Neural cell (in vitro differentiated cells): ENCODE results near the gene DBF4B. TPM values are rescaled to one million over a fixed set of nuclear protein-coding genes. Genes with fewer than 3 reads are reported as not detected.

Experiments
- H2AFZ ChIP-seq: fragments of 200-600, 300-800 bp; sonication (generic), shearing (Covaris generic); 2 replicates; pipeline ENCODE4 v1.6.0; 2014; ENCODE audit warnings: low read depth, mild to moderate bottlenecking, antibody characterized with exemption, low read length, moderate library complexity
- H3F3A ChIP-seq: fragments of 200-600 bp; shearing (Covaris generic); 2 replicates; pipeline ENCODE4 v1.6.1; 2016; ENCODE audit warnings: mild to moderate bottlenecking, moderate library complexity, mixed read lengths, antibody characterized with exemption, low read length; ENCODE audit not compliant: insufficient read depth, poor library complexity, severe bottlenecking
- H3K27ac ChIP-seq: fragments of 200-600, 300-800 bp; sonication (generic), shearing (Covaris generic); 2 replicates; pipeline ENCODE4 v1.5.1; 2014; ENCODE audit warnings: mild to moderate bottlenecking, low read length, moderate library complexity
- H3K27me3 ChIP-seq: fragments of 300-800, 200-600 bp; sonication (generic), shearing (Covaris generic); 2 replicates; pipeline ENCODE4 v1.6.0; 2014; ENCODE audit warnings: mild to moderate bottlenecking, low read depth, low read length, moderate library complexity; ENCODE audit not compliant: insufficient read depth
- H3K36me3 ChIP-seq: fragments of 300-800, 200-600 bp; sonication (generic), shearing (Covaris generic); 2 replicates; pipeline ENCODE4 v1.5.1; 2014; ENCODE audit warnings: mild to moderate bottlenecking, antibody characterized with exemption, low read length, moderate library complexity; ENCODE audit not compliant: insufficient read depth
- H3K4me2 ChIP-seq: fragments of 300-800, 200-600 bp; sonication (generic), shearing (Covaris generic); 2 replicates; pipeline ENCODE4 v1.6.0; 2014; ENCODE audit warnings: mild to moderate bottlenecking, low read length
- H3K4me3 ChIP-seq: fragments of 300-800, 200-600 bp; sonication (generic), shearing (Covaris generic); 2 replicates; pipeline ENCODE4 v1.5.1; 2014; ENCODE audit warnings: mild to moderate bottlenecking, low read length, moderate library complexity
- H3K79me2 ChIP-seq: fragments of 200-600 bp; shearing (Covaris generic); replicated peaks from 2 replicates; pipeline ENCODE4 v1.6.0; 2014; ENCODE audit warnings: mild to moderate bottlenecking, low read length, moderate library complexity; ENCODE audit not compliant: insufficient read depth
- H3K9ac ChIP-seq: fragments of 300-800, 200-600 bp; sonication (generic), shearing (Covaris generic); 2 replicates; pipeline ENCODE4 v1.6.1; 2016; ENCODE audit warnings: mild to moderate bottlenecking, low read length, mixed read lengths
- H3K9me2 ChIP-seq: fragments of 200-600 bp; shearing (Covaris generic); 2 replicates; pipeline ENCODE4 v1.6.1; 2016; ENCODE audit warnings: mild to moderate bottlenecking, low read length, mixed read lengths; ENCODE audit not compliant: insufficient read depth
- H3K9me3 ChIP-seq: fragments of 200-600, 300-800 bp; sonication (generic), shearing (Covaris generic); 2 replicates; pipeline ENCODE4 v1.6.1; 2016; ENCODE audit warnings: mild to moderate bottlenecking, mixed run types, low read length, moderate library complexity, mixed read lengths
- H4K20me1 ChIP-seq: fragments of 200-600 bp; shearing (Covaris generic); 2 replicates; pipeline ENCODE4 v1.6.1; 2016; ENCODE audit warnings: mild to moderate bottlenecking, mixed run types; ENCODE audit not compliant: insufficient read depth
- CTCF ChIP-seq: fragments of 450-650 bp; IDR thresholded peaks from 2 replicates; pipeline ENCODE4 v1.5.1; 2014; ENCODE audit warnings: antibody characterized with exemption, mild to moderate bottlenecking, moderate library complexity; ENCODE audit not compliant: poor library complexity, severe bottlenecking
- EP300 ChIP-seq: fragments of 450-650 bp; conservative IDR thresholded peaks from 2 replicates; pipeline ENCODE4 v1.6.1; 2014; ENCODE audit warnings: antibody characterized with exemption, mild to moderate bottlenecking, moderate library complexity; ENCODE audit not compliant: poor library complexity, severe bottlenecking
- EZH2 ChIP-seq: fragments of 200-600, 300-800 bp; shearing (Covaris generic), sonication (generic); IDR thresholded peaks from 2 replicates; pipeline ENCODE4 v1.6.1; 2014; ENCODE audit warnings: antibody characterized with exemption, low read length, borderline replicate concordance, mild to moderate bottlenecking; ENCODE audit not compliant: insufficient read depth, poor library complexity, severe bottlenecking
- MXI1 ChIP-seq: fragments of 450-650 bp; conservative IDR thresholded peaks from 2 replicates; pipeline ENCODE4 v1.6.1; 2014; ENCODE audit warnings: antibody characterized with exemption, mild to moderate bottlenecking; ENCODE audit not compliant: poor library complexity, severe bottlenecking
- POLR2AphosphoS5 ChIP-seq: IDR thresholded peaks from 2 replicates; pipeline ENCODE4 v1.6.1; 2012
- RAD21 ChIP-seq: fragments of 450-650 bp; conservative IDR thresholded peaks from 2 replicates; pipeline ENCODE4 v1.6.1; 2014; ENCODE audit warnings: antibody characterized with exemption, mild to moderate bottlenecking, moderate library complexity
- REST ChIP-seq: IDR thresholded peaks from 2 replicates; pipeline ENCODE4 v1.6.1; 2012; ENCODE audit warnings: borderline replicate concordance
- SMC3 ChIP-seq: fragments of 450-650 bp; conservative IDR thresholded peaks from 2 replicates; pipeline ENCODE4 v1.6.1; 2014; ENCODE audit warnings: antibody characterized with exemption, mild to moderate bottlenecking, moderate library complexity; ENCODE audit not compliant: poor library complexity
- TAF1 ChIP-seq: IDR thresholded peaks from 2 replicates; pipeline ENCODE4 v1.6.1; 2012; ENCODE audit warnings: low read depth
- polyA plus RNA-seq: library from polyadenylated mRNA; depleted of rRNA; stranded (reverse); fragments of >200 nt; gene quantifications from 2 replicates; pipeline ENCODE4 v1.2.3, GENCODE V29; 2014

DBF4B gene
- polyA plus RNA-seq, 1 donor from 2014 or later: 10.7 TPM

GRCh38 chr17:44749076-44749979 is 40.9 kb downstream of the DBF4B start:
- Histone ChIP-seq H3K36me3 (no peaks in the 10 kb centered on the region), H2AFZ (no peak overlapping the region), H3K9me2 (no peaks in the 10 kb centered on the region), H3K9ac (no peak overlapping the region), H3K9me3 (no peaks in the 10 kb centered on the region), H3K27ac (no peak overlapping the region), H3K4me2 (no peak overlapping the region), H3K27me3 (no peaks in the 10 kb centered on the region), H3F3A (no peaks in the 10 kb centered on the region), H3K4me3 (no peak overlapping the region), H3K79me2 (no peaks in the 10 kb centered on the region), H4K20me1 (no peaks in the 10 kb centered on the region)
- no peak for TF ChIP-seq EP300
- TF ChIP-seq MXI1: no peak
- no peak for TF ChIP-seq EZH2
- TF ChIP-seq SMC3: no peak
- TF ChIP-seq CTCF: no peak
- TF ChIP-seq TAF1: no peak
- no peak for TF ChIP-seq RAD21
- no peak for TF ChIP-seq POLR2AphosphoS5
- TF ChIP-seq REST: no peak

- H3K27ac ChIP-seq: no peak overlapping the region
- H3K36me3 ChIP-seq: no peaks in the 10 kb centered on the region
- H3K4me2 ChIP-seq: no peak overlapping the region
- H3K9me3 ChIP-seq: no peaks in the 10 kb centered on the region
- no peaks in the 10 kb centered on the region for H3F3A ChIP-seq
- H3K4me3 ChIP-seq: no peak overlapping the region
- H3K9ac ChIP-seq: no peak overlapping the region
- H2AFZ ChIP-seq: no peak overlapping the region
- TF ChIP-seq POLR2AphosphoS5: no peak
- TF ChIP-seq EZH2: no peak
- no peak for TF ChIP-seq REST
- TF ChIP-seq RAD21: no peak
- TF ChIP-seq CTCF: no peak
- no peak for TF ChIP-seq EP300
- TF ChIP-seq TAF1: no peak
- TF ChIP-seq SMC3: no peak
- TF ChIP-seq MXI1: no peak
- H3K9me2 ChIP-seq: no peaks in the 10 kb centered on the region
- H3K27me3 ChIP-seq: no peaks in the 10 kb centered on the region
- H3K79me2 ChIP-seq: no peaks in the 10 kb centered on the region
- H4K20me1 ChIP-seq: no peaks in the 10 kb centered on the region
These were observed 41.5 kb downstream of the DBF4B start for GRCh38 chr17:44749980-44750318.
